Subcutaneous adipose tissue (tissue), 4 donors: ENCODE results near the gene THSD4. TPM values are rescaled to one million over a fixed set of nuclear protein-coding genes. Genes with fewer than 3 reads are reported as not detected.

Experiments used
- CTCF ChIP-seq: fragments of 450-650 bp; IDR thresholded peaks from one replicate; pipeline ENCODE4 v1.5.1; 2016; ENCODE audit warnings: low read depth, mild to moderate bottlenecking, control low read depth, antibody characterized with exemption, moderate library complexity
- total RNA-seq, 4 donors: library from RNA; depleted of rRNA; stranded (reverse); fragments of >200 nt; gene quantifications; one replicate each; pipeline ENCODE4 v1.1.0, GENCODE V29; 2016

Gene THSD4
- total RNA-seq, 4 donors from 2014 or later: 0.17 to 0.94 (median 0.63) TPM

GRCh38 chr15:71333136-71333700 is 217.9 kb downstream of the THSD4 start:
- no peak for TF ChIP-seq CTCF

- TF ChIP-seq CTCF: no peak
Observed at GRCh38 chr15:71333839-71334238, 218.6 kb downstream of the THSD4 start.

GRCh38 chr15:71334434-71334833 is 219.2 kb downstream of the THSD4 start:
- TF ChIP-seq CTCF: no peak

- no peak for TF ChIP-seq CTCF
Observed at GRCh38 chr15:71334873-71335272, 219.6 kb downstream of the THSD4 start.

- TF ChIP-seq CTCF: no peak
Observed at GRCh38 chr15:71335591-71335990, 220.3 kb downstream of the THSD4 start.

GRCh38 chr15:71336671-71337070 is 221.4 kb downstream of the THSD4 start:
- no peak for TF ChIP-seq CTCF

- TF ChIP-seq CTCF: no peak
Observed at GRCh38 chr15:71337197-71337845, 222.1 kb downstream of the THSD4 start.
